ENCODE data around the gene RELL1.

GRCh38 chr4:37605843-37606565, 80.2 kb downstream of the RELL1 start:
- TF ChIP-seq CTCF (IDR thresholded peaks at IDR 0.05): no peak
- TF ChIP-seq EZH2 (IDR thresholded peaks at IDR 0.05; ENCODE audit: borderline replicate concordance, insufficient read depth, low read depth, low read length, poor library complexity, severe bottlenecking): no peak

Data from B cell (primary cell).